Effector memory CD4-positive, alpha-beta T cell (primary cell): ENCODE data around the gene TJP1.

Experiments used
- DNase-seq, 3 donors: peaks; one replicate each; pipeline ENCODE4 v3.0.0-alpha.2; 2020
- H3K27ac ChIP-seq: 2 replicates; pipeline ENCODE4 v1.7.0; 2013; ENCODE audit warnings: mild to moderate bottlenecking, low read length, moderate library complexity; ENCODE audit not compliant: insufficient read depth, poor library complexity, severe bottlenecking
- H3K27me3 ChIP-seq: replicated peaks from 2 replicates; pipeline ENCODE4 v1.7.0; 2013; ENCODE audit warnings: mild to moderate bottlenecking, low read length; ENCODE audit not compliant: insufficient read depth, control insufficient read depth, poor library complexity, severe bottlenecking
- H3K36me3 ChIP-seq: 2 replicates; pipeline ENCODE4 v1.7.0; 2013; ENCODE audit warnings: mild to moderate bottlenecking, low read length, moderate library complexity; ENCODE audit not compliant: control insufficient read depth, insufficient read depth
- H3K4me1 ChIP-seq: 2 replicates; pipeline ENCODE4 v1.7.0; 2013; ENCODE audit warnings: low read length, mild to moderate bottlenecking; ENCODE audit not compliant: control insufficient read depth, insufficient read depth, poor library complexity, severe bottlenecking
- H3K4me3 ChIP-seq: 2 replicates; pipeline ENCODE4 v1.7.0; 2013; ENCODE audit warnings: low read length, low read depth, mild to moderate bottlenecking; ENCODE audit not compliant: insufficient read depth, poor library complexity, severe bottlenecking
- H3K9me3 ChIP-seq: 2 replicates; pipeline ENCODE4 v1.7.0; 2013; ENCODE audit warnings: mild to moderate bottlenecking, low read length, moderate library complexity; ENCODE audit not compliant: control insufficient read depth

TJP1 gene

DNA sequence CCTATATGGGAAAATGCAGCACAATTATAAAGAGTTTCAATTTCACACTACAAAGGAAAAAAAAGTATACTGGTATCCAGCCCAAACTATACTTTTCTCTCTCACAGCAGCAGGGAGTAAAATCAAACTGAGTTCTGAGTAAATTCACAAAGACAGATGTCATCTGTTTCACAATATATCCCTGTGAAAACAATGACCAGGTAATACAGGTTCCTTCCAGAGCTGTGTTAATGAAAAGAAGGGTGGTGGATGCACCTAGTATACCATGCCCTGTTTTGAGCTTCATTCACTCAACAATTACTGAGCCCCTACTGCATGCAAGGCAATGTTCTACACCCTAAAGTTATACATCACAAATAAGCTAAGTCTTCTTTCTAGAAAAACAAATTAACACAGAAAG is 108.5 kb downstream of the TJP1 start:
- no peaks in the 10 kb centered on the region for H3K27me3 ChIP-seq
- no peaks in the 10 kb centered on the region for H3K9me3 ChIP-seq
- no peak overlapping the region for H3K4me3 ChIP-seq
- H3K27ac ChIP-seq, result no peak overlapping the region
- H3K4me1 ChIP-seq, result no peaks in the 10 kb centered on the region
- H3K36me3 ChIP-seq, result no peaks in the 10 kb centered on the region
- no peak for DNase-seq

DNA sequence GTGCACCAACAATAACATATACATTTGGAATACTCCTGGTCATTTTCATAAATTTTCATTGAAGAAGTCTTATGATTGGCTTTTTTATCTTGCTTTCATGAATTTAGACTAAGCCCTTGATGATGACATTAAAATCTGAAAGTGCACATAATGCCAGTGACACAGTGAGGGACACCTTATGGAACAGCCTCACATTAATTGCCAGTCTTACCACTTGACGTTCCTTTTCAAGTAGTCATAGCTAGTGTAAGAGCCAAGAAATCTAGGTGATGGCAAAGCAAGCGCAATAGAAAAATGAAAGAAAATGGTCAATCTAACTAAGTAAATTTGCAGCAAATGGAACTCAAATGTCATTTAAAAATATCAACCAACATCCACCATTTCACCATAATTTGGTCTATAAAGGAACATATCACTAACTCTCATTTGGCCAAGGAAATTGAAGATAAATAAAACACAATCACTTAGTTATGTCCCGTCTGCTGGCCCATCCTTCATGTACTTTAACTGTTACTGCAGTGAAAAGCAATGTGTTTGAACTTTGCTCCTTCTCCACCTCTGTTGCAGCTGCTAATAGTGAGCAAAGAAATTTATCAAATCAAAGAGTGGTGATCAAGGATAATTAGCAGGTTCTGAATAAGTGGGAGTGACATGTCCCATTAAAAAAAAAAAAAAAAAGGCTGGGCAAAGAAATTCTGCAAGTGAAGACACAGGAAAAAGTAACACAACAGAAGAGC is 110.0 kb downstream of the TJP1 start:
- Histone ChIP-seq H3K9me3 (no peaks in the 10 kb centered on the region), H3K36me3 (no peaks in the 10 kb centered on the region), H3K4me3 (no peak overlapping the region), H3K4me1 (no peaks in the 10 kb centered on the region), H3K27me3 (no peaks in the 10 kb centered on the region), H3K27ac (no peak overlapping the region)
- DNase-seq, result no peak

DNA sequence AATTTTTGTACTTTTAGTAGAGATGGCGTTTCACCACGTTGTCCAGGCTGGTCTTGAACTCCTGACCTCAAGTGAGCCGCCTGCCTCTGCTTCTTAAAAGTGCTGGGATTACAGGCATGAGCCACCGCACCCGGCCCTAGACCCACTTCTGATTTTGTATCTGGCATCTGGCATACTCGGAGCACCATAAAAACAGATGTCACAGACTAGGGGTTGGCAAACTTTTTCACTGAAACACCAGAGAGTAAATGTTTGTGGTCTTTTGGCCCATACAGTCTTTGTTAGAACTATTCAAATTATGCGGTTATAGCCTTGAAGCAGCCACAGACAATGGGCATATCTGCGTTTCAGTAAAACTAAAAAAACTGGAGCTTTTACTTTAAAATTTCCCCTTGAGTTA is 110.7 kb downstream of the TJP1 start:
- H3K4me1 ChIP-seq, result no peaks in the 10 kb centered on the region
- no peaks in the 10 kb centered on the region for H3K9me3 ChIP-seq
- H3K27me3 ChIP-seq, result no peaks in the 10 kb centered on the region
- H3K4me3 ChIP-seq, result no peak overlapping the region
- H3K36me3 ChIP-seq, result no peaks in the 10 kb centered on the region
- H3K27ac ChIP-seq, result no peak overlapping the region
- no peak for DNase-seq

DNA sequence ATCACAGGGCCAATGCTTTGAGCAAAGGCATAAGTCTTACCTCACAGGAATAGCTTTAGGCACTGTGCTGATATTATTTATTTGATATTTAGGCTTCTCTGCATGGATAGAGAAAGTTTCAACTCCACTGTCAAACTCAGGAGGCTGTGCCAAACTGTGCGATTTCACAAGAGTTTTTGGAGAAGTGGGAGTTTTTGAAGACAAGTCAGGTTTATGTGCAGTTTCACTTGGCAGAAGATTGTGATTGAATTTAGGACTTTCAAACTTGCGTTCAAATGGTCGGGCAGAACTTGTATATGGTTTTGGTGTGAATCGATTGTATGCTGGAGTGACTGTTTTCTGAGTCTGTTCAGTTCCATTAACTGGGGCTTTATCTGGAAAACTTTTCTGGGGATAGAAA is 113.7 kb downstream of the TJP1 start:
- no peak overlapping the region for H3K4me3 ChIP-seq
- no peak for DNase-seq
- H3K36me3 ChIP-seq, result no peaks in the 10 kb centered on the region
- H3K4me1 ChIP-seq, result no peaks in the 10 kb centered on the region
- no peak overlapping the region for H3K27ac ChIP-seq
- no peaks in the 10 kb centered on the region for H3K27me3 ChIP-seq
- H3K9me3 ChIP-seq, result no peaks in the 10 kb centered on the region

DNA sequence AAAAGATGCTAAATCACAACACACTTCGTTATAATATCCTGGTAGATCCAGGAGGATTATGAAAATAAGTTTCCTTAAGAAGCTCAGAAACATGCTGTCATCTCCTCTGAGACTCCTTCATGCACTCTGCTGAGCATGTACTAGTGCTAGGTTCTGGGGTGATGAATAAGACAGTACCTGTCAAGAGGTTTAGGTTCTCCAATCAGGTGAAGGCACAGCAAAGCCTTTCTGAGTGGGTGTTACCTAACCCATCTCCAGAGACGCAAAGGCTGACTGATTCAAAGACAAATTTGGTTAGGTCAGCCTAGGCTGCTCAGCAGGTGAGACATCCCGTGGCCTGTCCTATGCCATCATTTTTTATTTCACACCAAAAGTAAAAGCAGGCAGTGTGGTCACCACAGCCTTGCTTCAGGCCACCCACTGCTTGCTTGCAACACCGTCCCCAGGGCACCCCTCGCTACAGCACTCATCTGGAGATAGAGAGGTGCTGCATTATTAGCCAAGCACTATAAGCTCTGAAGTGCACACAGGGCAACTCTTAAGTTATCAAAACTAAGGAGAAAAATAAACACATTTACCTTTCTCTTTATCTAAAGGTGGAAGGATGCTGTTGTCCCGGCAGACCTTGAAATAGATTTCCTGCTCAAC is 117.2 kb downstream of the TJP1 start:
- Histone ChIP-seq H3K36me3 (no peaks in the 10 kb centered on the region), H3K9me3 (no peaks in the 10 kb centered on the region), H3K27me3 (no peaks in the 10 kb centered on the region), H3K27ac (no peak overlapping the region), H3K4me3 (no peak overlapping the region), H3K4me1 (no peaks in the 10 kb centered on the region)
- no peak for DNase-seq

DNA sequence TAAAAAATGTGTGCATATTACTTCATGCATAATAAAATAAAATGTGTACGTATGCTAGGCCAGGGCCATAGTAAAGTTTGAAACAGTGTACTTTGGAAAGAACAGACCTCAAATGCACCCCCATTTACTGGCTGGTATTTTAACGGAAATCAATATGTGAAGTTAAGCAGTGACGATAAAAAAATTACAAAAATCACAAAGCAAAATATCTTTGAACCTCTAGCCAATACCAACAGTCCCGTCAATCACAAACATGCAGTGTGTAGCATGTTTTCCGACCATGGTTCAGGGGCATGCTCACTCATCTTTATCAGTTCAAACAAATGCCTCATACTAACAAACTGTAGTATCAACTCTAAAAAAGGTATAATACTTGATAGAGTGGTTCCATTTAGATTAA is 121.1 kb downstream of the TJP1 start:
- H3K9me3 ChIP-seq, result no peaks in the 10 kb centered on the region
- H3K27ac ChIP-seq, result no peak overlapping the region
- no peaks in the 10 kb centered on the region for H3K27me3 ChIP-seq
- H3K36me3 ChIP-seq, result no peaks in the 10 kb centered on the region
- no peaks in the 10 kb centered on the region for H3K4me1 ChIP-seq
- H3K4me3 ChIP-seq, result no peak overlapping the region
- no peak for DNase-seq

DNA sequence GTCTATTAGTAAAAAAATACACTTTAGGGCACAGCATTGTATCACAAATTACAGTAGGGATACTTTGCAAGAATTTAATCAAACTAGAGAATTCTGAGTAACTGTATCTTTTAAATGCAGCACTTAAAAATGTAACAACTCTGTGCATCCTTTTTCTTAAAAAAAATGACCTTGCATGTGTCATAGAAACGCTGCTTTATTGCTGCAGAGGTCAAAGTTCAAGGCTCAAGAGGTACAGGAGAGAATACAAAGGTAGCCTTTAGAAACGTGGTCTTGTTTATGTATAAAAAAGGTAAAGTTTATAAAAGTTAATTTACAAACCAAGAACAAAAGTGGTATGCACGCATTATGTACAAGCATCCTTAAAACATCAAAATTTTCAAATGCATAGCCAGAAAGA is 122.0 kb downstream of the TJP1 start:
- Histone ChIP-seq H3K36me3 (no peaks in the 10 kb centered on the region), H3K27me3 (no peaks in the 10 kb centered on the region), H3K27ac (no peak overlapping the region), H3K4me1 (no peaks in the 10 kb centered on the region), H3K4me3 (no peak overlapping the region), H3K9me3 (no peaks in the 10 kb centered on the region)
- DNase-seq, result no peak

DNA sequence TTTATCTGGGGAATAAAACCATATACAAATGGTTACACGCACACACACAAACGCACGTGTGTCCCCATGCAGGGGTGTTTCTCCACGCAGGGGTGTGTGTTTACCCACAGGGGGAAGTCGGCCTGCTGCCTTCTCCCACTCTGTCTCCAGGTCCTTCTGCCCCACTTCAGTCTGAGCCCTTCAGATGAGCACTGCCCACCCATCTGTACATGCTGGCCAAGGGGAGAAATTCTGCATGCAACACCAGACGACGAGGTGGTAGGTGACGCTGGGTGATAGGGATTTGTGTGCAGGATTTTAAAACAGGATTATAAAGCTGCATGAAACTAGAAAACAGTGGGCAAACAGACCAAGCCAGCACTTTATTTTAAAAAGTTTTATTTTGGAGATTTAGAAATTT is 122.5 kb downstream of the TJP1 start:
- Histone ChIP-seq H3K4me1 (no peaks in the 10 kb centered on the region), H3K27me3 (no peaks in the 10 kb centered on the region), H3K36me3 (no peaks in the 10 kb centered on the region), H3K9me3 (no peaks in the 10 kb centered on the region), H3K4me3 (no peak overlapping the region), H3K27ac (no peak overlapping the region)
- no peak for DNase-seq

DNA sequence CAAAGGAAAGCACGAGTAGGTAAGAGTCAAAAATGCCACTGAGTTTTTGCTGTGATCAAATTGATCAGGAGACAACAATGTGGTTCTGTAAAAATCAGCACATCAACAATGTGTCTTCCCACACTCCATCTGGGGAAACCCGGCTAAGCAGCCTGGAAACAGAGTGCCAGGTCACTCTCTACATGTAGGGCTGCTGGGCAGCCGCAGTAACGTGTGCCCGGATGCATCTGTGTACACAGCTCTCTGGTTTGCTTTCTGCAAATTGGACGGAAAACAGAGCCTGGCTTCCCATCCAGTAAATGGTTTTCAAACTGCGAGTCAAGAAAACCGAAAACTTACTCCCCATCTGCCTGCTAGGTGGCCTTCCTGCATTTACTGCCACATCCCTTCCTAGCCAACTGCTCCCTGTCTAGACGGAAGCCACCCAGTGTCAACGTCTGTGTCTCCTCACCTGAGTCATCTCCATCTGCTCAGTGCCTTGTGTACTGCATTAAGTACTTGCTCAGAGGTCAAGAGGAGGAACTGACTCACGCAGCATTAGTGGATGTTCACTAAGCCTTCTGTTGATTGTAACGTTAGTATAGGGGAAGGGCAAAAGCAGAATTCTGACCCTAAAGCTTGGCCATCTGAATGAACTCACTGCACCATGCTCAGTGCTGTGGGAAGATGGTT is 124.1 kb downstream of the TJP1 start:
- no peak for DNase-seq
- Histone ChIP-seq H3K36me3 (no peaks in the 10 kb centered on the region), H3K9me3 (no peaks in the 10 kb centered on the region), H3K4me3 (no peak overlapping the region), H3K27me3 (no peaks in the 10 kb centered on the region), H3K27ac (no peak overlapping the region), H3K4me1 (no peaks in the 10 kb centered on the region)
